DMS114 treated with DMSO at 0.1 percent for 48 hours (cell line): ENCODE measurements around the gene TMPRSS11F.
"Not testable (repeated sequence)": the region's sequence is repeated elsewhere in the genome, so short reads cannot be mapped to it uniquely, and the experiment has no call there.

ENCODE experiments used
- DNase-seq: peaks from one replicate; lab custom pipeline; 2025; ENCODE audit not compliant: unreplicated experiment; lab: John Stamatoyannopoulos, UW

The TMPRSS11F gene

GRCh38 chr4:68129793-68130192 is at the start of gene TMPRSS11F:
Gene TMPRSS11F (minus strand): TSS chr4:68129869. CDS start chr4:68129820, 49 bp downstream.
- DNase-seq: no peak

GRCh38 chr4:68176904-68177303 is 47.2 kb upstream of the TMPRSS11F start:
- DNase-seq: no peak

- DNase-seq: no peak
Measured at GRCh38 chr4:68176500-68176899, 46.8 kb upstream of the TMPRSS11F start.

GRCh38 chr4:68175562-68176155 is 46.0 kb upstream of the TMPRSS11F start:
- peak; percentile 40 for DNase-seq

GRCh38 chr4:68174389-68174788 is 44.7 kb upstream of the TMPRSS11F start:
- DNase-seq: not testable (repeated sequence)

GRCh38 chr4:68172147-68172546 is 42.5 kb upstream of the TMPRSS11F start:
- not testable (repeated sequence) for DNase-seq

- DNase-seq: no peak
Measured at GRCh38 chr4:68167706-68168105, 38.0 kb upstream of the TMPRSS11F start.

- DNase-seq: no peak
Measured at GRCh38 chr4:68167166-68167565, 37.5 kb upstream of the TMPRSS11F start.

- DNase-seq: no peak
Measured at GRCh38 chr4:68163754-68164153, 34.1 kb upstream of the TMPRSS11F start.

- no peak for DNase-seq
Measured at GRCh38 chr4:68162196-68162595, 32.5 kb upstream of the TMPRSS11F start.

- no peak for DNase-seq
Measured at GRCh38 chr4:68152411-68152810, 22.7 kb upstream of the TMPRSS11F start.

- no peak for DNase-seq
Measured at GRCh38 chr4:68148800-68149685, 19.4 kb upstream of the TMPRSS11F start.

GRCh38 chr4:68147079-68147478 is 17.4 kb upstream of the TMPRSS11F start:
- no peak for DNase-seq

- DNase-seq: no peak
Measured at GRCh38 chr4:68145261-68145660, 15.6 kb upstream of the TMPRSS11F start.

GRCh38 chr4:68141852-68142251 is 12.2 kb upstream of the TMPRSS11F start:
- DNase-seq: no peak

- no peak for DNase-seq
Measured at GRCh38 chr4:68132342-68132741, 2.7 kb upstream of the TMPRSS11F start.

- no peak for DNase-seq
Measured at GRCh38 chr4:68124262-68124661, 5.4 kb downstream of the TMPRSS11F start.

- DNase-seq: no peak
Measured at GRCh38 chr4:68123525-68123924, 6.1 kb downstream of the TMPRSS11F start.

- DNase-seq: no peak
Measured at GRCh38 chr4:68119921-68120320, 9.7 kb downstream of the TMPRSS11F start.

GRCh38 chr4:68110441-68110840 is 19.2 kb downstream of the TMPRSS11F start:
- no peak for DNase-seq

GRCh38 chr4:68109868-68110267 is 19.8 kb downstream of the TMPRSS11F start:
- no peak for DNase-seq

- DNase-seq: no peak
Measured at GRCh38 chr4:68082758-68083157, 46.9 kb downstream of the TMPRSS11F start.
